SK-N-SH treated with all-trans-retinoic acid at 6 μM for 48 hours (cell line): ENCODE results near the gene PSME1.

ENCODE experiments used
- CSDC2 ChIP-seq: fragments of 250-450 bp; sonication (Bioruptor Pico); IDR thresholded peaks from 2 replicates; pipeline ENCODE4 v1.5.0; 2020; ENCODE audit warnings: mild to moderate bottlenecking, moderate library complexity
- PATZ1 ChIP-seq: fragments of 250-450 bp; sonication (Bioruptor Pico); IDR thresholded peaks from 2 replicates; pipeline ENCODE4 v1.8.0; 2020; ENCODE audit warnings: mild to moderate bottlenecking, moderate library complexity, borderline replicate concordance
- RARB ChIP-seq: fragments of 250-450 bp; sonication (Bioruptor Pico); IDR thresholded peaks from 2 replicates; pipeline ENCODE4 v1.8.0; 2021; ENCODE audit warnings: mild to moderate bottlenecking, moderate library complexity

GRCh38 chr14:24110060-24110459 is 25.9 kb upstream of the PSME1 start:
- TF ChIP-seq CSDC2 (no peak), RARB (no peak), PATZ1 (CRISPR knock-in tag) (no peak)
